ENCODE results near the gene MTURN.
"Not testable (repeated sequence)": the region's sequence is repeated elsewhere in the genome, so short reads cannot be mapped to it uniquely, and the experiment has no call there.

The MTURN gene

DNA sequence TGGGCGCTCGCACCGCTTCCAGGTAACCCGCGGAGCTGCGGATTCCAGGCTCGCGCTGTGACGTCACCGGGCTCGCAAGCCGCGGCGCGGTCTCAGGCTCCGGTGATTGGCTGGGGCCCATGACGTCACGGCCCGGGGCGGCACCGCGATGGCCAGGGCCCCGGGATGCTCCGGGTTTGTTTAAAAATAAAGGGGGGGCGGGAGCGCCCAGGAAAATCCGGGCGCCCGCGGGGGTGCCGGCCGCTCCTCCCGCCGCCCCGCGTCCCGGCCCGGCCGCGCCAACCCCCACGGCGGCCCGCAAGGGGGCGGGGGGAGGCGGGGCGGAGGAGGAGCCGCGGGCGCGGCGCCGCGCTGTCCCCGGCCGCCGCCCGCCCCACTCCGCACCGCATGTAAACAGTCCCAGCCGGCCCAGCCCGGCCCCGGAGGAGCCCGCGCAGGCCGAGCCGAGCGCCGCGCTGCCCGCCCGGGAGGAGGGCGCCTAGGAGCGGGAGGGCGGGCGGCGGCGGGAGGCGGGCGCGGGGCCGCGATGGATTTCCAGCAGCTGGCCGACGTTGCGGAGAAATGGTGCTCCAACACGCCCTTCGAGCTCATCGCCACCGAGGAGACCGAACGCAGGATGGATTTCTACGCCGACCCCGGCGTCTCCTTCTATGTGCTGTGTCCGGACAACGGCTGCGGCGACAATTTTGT lies at the start of gene MTURN:
MTURN (plus strand) TSS at position 376 of the 690 bp plus-strand sequence; CDS start at position 527, 151 bp downstream.
- peak; percentile 82 for DNase-seq

DNA sequence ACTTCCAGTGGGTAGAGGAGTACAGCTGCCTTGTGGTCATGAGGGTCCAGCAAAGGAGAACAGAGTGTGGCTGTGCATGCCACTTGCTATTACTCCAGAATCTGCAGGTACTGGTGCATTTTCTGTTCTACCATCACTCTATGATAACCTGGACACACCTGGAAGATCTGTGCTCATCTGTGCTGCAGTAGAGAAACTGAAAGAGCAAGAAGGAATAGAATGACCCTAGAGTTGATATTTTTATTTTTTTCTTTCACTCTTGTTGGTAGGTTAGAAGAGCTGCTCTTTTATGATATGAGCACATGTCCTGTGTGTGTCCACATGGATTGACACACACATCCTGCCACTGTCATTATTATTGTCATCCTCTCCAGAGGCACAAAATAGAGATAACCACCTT lies 48.3 kb upstream of the MTURN start:
- no peak for DNase-seq

DNA sequence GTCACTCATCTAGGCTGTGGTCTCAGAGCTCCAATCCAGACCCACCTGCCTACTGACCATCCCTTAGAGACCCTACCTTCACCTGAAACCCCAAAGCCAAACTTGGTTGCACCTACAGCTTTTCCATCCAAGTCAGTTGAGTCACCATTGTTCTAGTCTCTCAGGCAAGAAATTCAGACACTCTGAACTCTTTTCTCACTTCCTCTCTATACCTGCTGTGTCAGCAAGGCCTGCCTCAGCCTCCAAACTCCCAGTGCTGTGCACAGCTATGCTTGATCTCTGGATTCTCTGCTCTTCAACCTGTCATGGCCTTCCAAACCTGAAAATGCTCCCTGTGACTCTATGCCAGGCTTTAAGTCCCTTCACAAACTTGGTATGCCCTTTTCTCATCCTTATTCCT lies 47.4 kb upstream of the MTURN start:
- no peak for DNase-seq

DNA sequence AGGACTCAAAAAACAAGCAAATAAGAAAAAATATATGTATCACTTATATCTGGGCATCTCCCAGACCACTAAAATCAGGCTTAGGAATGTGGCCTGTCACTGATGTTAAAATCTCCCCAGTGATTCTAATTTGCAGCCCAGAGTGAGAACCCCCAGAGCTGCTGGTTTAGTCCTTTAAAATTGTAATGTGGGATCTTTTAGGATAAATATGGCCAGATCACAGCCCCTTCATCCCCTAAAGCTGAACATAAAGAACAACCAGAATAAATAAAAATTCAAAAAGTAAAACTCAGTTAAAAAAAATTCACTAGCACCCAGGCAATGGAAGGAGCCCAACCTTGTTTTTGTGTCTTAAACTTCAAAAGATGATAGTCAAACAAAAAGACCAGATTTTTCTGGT lies 46.4 kb upstream of the MTURN start:
- no peak for DNase-seq

DNA sequence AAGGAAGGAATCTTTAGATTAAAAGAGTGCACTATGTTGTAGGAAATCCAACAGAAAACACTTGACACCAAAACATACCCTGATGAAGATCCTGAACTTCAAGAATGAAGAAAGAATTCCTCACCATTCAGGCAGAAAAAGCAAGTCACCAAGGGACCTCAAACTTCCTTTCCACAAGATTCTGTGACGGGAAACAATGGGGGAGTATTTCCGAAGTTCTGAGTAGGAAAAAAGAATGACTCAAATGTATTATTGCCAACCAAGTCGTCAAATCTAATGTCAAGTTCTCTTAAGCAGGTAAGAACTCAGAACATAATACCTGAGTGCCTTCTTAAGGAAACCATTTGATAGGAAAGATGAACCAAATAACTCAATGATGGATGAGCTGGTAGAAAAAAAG lies 44.7 kb upstream of the MTURN start:
- DNase-seq, result no peak

DNA sequence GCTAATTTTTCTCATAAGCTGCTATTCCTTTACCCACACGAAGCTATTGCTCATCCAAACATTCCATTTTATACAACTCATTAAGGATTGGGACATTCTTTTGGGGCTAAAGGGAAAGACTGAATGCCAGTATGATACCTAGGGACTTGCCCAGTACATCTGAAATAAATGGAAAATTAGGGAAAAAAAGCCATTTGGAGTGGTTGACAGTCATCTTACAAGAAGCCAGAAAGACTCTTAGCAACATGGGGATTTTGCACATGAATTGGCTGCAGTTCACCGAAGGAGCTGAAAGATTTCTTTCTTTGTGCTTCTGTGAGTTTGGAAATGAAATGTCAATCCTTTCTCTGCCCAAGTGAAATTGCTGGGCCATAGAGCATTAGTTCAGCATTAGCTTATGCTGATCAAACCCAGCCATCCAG lies 43.3 kb upstream of the MTURN start:
- DNase-seq, result peak; percentile 88

DNA sequence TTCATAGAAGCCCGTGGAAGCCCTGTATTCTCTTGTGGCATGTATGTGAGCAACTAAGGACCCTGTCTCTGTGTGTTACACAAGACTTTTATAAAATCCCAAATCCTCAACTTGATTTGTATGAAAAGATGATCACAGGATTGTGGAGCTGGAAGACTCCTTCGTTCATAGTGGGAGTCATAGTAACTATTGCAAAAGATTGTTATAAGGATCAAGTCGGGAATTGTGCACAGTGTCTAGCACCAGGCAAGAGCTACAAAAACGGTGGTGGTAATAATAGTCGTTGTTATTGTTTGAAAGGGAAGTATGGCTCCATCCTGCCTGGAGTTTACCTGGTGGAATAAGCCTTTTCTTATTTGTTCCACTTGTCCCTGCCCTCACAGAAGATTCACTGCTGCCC lies 42.8 kb upstream of the MTURN start:
- DNase-seq, result no peak

DNA sequence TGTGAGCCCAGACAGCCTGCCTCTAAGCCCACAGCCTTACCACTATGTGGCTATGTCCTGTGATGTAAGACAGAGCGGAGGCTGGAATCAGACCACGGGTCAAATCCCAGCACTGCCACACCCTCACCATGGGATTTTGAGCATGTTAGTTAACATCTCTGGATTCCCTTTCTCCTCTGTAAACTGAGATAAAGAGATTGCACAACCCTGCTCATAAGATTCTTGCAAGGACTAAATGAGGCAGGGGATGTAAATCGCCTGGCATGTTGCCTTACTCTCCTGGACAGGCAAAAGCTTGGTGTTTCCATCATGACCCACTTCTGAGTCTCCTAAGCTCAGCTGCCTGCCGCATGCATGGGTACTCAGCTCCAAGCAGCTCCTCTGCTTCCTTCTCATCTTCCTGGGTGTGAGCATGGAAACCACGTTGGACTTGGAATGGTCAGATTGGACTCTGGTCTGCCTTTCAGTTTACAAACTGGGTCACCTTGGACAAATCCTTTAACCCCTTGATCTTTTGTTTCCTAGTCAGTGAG lies 41.3 kb upstream of the MTURN start:
- no peak for DNase-seq

DNA sequence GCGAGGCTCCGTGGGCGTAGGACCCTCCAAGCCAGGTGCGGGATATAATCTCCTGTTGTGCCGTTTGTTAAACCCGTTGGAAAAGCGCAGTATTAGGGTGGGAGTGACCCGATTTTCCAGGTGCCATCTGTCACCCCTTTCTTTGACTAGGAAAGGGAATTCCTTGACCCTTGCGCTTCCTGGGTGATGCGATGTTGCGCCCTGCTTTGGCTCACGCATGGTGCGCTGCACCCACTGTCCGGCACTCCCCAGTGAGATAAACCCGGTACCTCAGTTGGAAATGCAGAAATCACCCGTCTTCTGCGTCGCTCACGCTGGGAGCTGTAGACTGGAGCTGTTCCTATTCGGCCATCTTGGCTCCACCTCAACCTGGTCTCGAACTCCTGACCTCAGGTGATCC lies 36.2 kb upstream of the MTURN start:
- not testable (repeated sequence) for DNase-seq

DNA sequence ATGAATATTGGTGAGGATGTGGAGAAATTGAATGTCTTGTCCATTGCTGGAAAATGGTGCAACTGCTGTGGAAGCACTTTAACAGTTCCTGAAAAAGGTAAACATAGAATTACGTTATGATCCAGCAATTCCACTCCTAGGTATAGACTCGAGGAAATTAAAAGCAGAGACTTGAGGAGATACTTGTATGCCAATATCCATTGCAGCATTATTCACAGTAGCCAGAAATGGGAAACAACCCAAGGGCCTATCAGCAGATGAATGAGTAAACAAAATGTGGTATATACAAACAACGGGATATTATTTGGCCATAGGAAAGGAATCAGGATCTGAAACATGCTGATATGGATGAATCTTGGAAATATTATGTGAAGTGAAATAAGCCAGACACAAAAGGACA lies 32.5 kb upstream of the MTURN start:
- DNase-seq, result no peak

DNA sequence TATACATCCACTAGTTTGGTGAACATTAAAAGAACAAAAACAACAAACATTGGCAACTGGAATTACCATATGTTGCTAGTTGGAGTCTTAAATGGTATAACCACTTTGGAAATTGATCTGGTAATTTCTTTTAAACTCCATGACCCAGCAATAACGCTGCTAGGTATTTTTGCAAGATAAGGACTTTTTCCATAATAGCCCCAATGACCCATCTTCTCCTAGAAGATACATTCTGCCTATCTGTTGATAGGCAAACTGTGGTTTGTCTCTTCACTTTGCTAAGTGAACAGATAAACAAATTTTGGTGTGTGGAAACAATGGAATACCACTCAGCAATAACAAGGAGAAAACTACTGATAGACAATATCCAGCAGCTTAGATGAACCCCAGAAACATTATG lies 30.6 kb upstream of the MTURN start:
- no peak for DNase-seq

DNA sequence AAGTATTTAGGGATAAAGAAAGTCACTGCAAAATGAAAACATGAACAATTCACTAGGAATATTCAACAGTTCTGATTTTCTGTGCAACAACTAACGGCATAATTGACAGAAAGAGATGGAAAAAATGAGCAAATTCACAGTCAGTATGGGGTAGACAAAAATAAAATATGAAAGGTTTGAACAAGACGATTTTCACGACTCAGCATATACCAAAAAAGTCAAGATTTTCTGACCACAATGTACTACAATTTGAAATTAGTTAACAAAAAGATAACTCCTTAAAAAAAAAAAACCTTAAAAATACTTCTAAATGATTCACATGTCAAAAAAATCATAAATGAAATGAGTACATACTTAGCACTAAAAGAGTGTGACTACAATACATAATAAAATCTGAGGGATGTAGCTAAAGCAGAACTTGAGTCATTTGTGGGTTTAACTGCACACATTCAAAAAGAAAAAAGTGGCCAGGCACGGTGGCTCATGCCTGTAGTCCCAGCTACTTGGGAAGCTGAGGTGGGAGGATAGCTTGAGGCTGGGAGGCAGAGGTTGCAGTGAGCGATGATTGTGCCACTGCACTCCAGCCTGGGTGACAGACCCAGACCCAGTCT lies 22.6 kb upstream of the MTURN start:
- DNase-seq, result no peak

DNA sequence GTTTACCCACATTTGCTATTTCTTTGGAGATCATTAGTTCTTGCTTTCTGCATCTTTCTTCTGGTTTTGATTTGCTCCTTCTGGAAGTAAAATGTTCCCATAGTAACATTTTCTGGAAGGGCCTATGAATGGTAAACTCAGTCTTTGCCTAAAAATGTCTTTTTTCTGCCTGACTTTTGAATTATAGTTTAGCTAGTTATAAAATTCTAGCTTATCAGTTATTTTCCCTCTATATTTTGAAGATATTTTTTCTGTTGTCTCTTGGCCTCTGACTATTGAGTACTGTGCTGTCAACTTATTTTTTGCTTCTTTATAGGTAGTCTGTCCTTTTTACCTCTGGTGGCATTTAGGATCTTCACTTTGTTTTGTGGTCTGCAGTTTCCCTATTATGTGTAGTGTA lies 21.6 kb upstream of the MTURN start:
- DNase-seq, result no peak

DNA sequence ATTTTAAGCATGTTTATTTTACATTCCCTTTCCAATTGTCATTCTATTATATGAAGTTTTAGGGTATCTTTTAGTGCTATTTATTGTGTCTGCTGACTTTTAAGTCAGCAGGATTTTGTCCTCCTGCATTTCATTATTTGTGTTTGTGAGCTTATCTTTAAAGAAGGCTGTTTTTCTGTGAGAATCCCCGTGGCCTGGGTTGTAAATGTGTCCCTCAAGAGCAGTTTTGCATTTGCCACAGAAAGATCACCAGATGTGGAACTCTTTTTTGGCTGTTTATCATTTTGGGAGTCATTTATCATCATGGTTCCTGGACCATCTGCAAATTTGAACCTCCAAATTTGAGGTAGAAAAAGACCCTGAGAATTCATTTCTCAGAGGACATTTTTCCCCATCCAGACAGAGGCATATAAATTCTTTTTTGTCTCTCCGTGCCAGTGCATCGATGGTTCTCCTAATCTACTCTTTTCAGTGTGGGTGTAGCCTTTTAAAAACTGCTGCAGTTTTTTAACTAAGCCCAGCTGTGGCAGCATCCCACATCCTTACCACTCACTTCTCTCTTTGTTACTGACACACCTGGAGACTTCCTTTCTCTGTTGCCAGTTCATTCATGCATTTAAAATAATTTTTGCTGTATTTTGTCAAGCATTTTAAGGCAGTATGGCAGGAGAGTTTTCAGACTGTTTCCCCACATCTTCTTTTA lies 20.1 kb upstream of the MTURN start:
- DNase-seq, result no peak

DNA sequence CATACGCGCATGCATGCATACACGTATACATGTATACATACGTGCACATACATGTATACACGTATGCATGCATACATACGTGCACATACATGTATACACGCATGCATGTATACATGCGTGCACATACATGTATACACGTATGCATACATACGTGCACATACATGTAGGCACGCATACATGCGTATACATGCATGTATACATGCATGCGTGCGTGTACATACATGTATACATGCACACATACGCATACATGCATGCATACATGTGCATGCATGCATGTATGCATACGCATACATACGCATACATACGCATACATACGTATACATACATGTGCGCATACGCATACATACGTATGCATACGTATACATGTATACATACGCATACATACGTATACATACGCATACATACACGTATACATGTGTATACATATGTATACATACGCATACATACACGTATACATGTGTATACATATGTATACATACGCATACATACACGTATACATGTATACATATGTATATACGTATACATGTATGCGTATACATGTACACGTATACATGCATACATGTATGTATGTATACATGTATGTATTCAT lies 19.0 kb upstream of the MTURN start:
- DNase-seq, result no peak

DNA sequence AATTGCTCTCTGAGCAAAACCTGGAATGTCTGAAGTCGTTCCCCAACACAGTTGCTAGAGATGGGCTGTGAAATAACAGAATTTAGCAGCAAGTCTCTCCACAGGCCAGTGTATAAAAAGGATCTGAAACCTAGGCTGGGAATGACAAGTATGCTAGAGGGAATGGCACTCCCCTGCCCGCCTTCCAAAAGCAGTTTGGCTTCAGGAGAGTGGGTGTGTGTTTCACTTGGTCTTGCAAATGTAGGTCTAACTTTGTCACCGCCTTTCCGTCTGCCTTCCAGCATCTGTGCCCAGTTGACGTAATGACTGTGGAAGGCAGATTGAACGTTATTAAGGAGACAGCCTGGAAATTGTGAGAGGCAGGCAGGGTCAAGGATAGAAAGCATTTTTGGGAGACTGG lies 18.0 kb upstream of the MTURN start:
- peak; percentile 23 for DNase-seq

DNA sequence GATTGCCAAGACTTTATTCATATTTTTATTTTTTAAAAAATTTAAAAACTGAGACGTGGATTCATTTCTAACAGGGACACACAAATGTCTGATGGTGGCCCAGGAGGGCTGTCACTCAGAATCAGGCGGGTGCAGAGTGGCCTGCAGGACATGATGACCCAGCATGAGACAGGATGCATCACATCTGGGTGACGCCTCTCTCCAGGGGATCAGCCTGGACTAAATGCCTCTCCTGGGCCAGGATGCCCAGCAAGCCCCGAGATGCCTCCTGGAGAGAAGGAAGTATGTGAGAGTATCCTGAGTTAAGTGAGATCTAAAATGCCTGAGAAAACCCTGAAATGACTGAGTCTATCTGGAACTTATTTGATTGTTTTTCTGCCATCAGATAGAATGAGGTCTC lies 16.9 kb upstream of the MTURN start:
- DNase-seq, result no peak

DNA sequence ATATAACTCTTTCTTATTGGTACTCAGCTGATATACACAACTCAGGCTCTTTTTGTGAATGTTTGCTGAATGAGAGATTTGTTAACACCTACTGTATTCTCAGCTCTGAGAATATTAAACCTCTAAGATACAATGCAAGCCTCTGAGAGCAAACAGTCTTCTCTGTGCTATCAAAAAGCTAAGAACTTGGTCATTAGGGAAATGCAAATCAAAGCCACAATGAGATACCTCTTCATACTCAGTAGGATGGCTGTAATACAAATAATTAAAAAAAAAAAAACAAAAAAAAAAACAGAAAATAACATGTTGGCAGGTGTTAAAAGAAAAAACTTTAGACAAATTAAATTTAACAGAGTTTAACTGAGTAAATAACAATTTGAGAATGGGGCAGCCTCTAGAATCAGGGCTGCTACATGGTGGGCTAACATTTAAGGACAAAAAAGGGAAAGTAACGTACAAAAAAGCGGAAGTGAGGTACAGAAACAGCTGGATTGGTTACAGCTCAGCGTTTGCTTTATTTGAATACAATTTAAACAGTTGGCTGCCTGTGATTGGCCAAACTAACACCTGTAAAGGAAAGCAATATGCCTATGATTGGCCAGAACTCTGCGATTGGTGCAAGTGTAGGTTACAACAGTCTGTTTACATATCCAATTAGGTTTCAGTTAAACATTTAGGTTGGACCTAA lies 14.8 kb upstream of the MTURN start:
- DNase-seq, result no peak

DNA sequence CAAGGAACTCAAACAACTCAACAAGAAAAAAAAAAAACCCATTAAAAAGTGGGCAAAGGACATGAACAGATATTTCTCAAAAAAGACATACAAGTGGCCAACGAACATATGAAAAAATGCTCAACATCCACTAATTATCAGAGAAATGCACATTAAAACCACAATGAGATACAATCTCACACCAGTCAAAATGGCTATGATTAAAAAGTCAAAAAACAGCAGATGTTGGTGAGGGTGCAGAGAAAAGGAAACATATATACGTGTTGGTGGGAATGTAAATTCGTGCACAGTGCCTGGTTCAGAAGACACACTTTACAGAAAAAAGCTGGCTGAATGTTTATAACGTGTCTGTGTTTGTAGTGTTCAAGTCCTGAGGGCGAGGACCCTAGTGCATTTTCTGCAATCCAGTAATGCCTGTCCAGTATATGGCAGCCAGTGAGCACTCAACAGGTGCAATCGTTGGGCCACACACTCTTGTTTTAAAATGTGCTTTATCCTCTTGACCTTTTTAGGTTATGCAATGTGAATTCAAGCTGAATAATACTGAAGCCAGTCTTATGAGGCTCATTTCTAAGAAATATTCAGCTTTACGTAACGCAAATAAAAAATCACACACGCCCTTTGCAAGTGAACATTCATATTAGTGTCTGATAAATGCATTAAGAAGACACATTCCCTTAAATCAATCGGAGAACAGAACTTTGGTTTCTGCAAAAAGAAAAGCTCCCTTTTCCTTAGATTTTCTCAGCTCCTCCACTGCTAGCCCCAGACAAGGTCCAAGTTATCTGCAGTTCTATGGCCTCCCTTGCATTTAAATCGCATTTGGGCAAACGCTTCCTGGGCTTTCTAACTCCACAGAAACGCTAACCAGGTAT lies 813 bp upstream of the MTURN start:
- DNase-seq, result no peak

DNA sequence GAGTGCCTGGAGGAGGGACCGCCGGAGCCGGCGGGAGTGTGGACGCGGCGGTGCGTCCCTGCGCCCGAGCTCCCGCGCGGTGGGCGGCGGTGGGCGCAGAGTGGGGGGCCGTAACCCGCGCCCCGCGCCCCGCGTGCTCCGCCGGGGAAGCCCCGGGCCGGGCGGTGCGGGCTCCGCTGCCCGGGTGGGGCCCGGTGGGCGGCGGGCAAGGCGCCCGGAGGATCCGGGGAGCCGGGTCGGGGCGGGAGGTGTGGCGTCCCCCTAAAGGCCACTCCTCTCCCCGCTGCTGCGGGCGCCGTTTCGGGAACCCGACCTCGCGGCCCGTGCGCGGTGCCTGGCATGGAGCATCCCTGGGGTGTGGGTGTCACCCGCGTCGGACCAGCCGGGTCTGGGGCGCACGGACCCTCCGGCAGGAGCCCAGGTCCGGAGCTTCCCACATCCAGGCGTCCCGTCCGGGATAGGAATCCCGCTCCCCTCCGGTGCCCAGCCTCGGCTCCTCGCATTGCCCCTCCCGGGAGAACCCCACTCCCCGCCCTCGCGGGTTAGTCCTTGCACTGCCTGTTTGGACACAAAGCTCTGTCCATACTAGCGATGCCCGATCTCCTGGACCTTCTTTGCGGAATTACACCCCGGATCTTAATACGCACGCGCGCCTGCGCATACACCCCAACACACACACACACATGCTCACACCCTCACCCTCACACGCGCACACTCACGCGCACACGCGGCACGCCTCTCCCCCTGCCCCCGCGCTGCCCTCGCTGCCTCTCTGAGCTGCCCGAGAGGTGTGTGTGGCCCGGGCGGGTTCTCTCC lies 723 bp downstream of the MTURN start:
- DNase-seq, result peak; percentile 70

DNA sequence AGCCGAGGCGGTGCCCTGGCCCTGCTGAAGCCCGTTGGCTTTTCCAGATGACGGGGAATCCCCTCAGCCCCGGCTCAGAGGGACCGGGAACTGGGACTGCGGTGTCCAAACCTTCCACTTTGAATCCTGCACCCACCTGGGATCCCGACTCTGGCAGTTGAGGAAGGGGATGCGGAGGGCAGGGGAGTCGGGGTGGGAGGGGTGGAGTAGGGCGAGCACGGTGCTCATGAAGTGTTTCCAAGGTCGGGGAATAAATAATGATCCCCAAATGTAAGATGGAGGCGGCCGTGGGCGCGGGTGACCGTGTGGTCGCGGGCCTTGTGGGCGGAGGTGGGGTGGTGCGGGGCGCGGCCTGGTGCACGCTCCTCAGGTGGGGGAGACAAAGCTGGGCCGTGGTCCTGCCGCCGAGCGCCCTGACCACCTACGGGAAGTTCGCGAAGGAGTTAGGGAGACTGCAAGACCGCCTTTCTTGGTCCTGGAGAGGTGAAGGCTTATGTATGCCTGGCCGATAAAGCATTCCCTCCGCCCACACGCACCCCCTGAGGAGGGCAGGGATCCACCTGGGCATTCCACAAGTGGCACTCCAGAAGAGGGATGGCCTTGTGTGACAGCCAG lies 1.4 kb downstream of the MTURN start:
- DNase-seq, result no peak
